GM12878 (cell line): ENCODE results near the gene HIVEP3. TPM values are rescaled to one million over a fixed set of nuclear protein-coding genes. Genes with fewer than 3 reads are reported as not detected.

Source experiments
- ATF2 ChIP-seq: IDR thresholded peaks from 2 replicates; pipeline ENCODE4 v1.6.1; 2012; ENCODE audit warnings: low read length, inconsistent platforms
- CBX5 ChIP-seq: sonication (generic); IDR thresholded peaks from 2 replicates; pipeline ENCODE4 v1.6.1; 2016; ENCODE audit warnings: low read depth, moderate library complexity, mild to moderate bottlenecking, inconsistent platforms
- CUX1 ChIP-seq: IDR thresholded peaks from 2 replicates; pipeline ENCODE4 v1.6.1; 2012; ENCODE audit warnings: improper control_type of control experiment, low read depth, low read length; ENCODE audit not compliant: insufficient replicate concordance
- DPF2 ChIP-seq: fragments of 450-650 bp; IDR thresholded peaks from 2 replicates; pipeline ENCODE4 v1.6.1; 2017; ENCODE audit warnings: mild to moderate bottlenecking
- EP300 ChIP-seq, 2 experiments: fragments of 150-350 bp in 1 of 2; IDR thresholded peaks; 2 replicates each; pipeline ENCODE4 v1.6.1; 2011 to 2012; ENCODE audit warnings: low read depth in 2 of 2, low read length in 2 of 2, borderline replicate concordance in 1 of 2, improper control_type of control experiment in 1 of 2, inconsistent platforms in 1 of 2; ENCODE audit not compliant: control insufficient read depth in 1 of 2
- IKZF1 ChIP-seq: fragments of 450-650 bp; conservative IDR thresholded peaks from 2 replicates; pipeline ENCODE4 v1.6.1; 2017; ENCODE audit warnings: antibody characterized with exemption, mild to moderate bottlenecking
- MTA2 ChIP-seq: fragments of 450-650 bp; IDR thresholded peaks from 2 replicates; pipeline ENCODE4 v1.6.1; 2016; ENCODE audit warnings: low read depth, mild to moderate bottlenecking, moderate library complexity
- PKNOX1 ChIP-seq: fragments of 450-650 bp; IDR thresholded peaks from 2 replicates; pipeline ENCODE4 v1.6.1; 2016; ENCODE audit warnings: mild to moderate bottlenecking
- POLR2A ChIP-seq: IDR thresholded peaks from 2 replicates; pipeline ENCODE4 v1.6.1; 2011; ENCODE audit warnings: low read depth, mild to moderate bottlenecking, low read length
- RELB ChIP-seq: fragments of 450-650 bp; IDR thresholded peaks from 2 replicates; pipeline ENCODE4 v1.6.1; 2017; ENCODE audit warnings: low read depth, mild to moderate bottlenecking, moderate library complexity
- RUNX3 ChIP-seq: IDR thresholded peaks from 2 replicates; pipeline ENCODE4 v1.6.1; 2012; ENCODE audit warnings: low read length, inconsistent platforms
- SKIL ChIP-seq: fragments of 450-650 bp; IDR thresholded peaks from 2 replicates; pipeline ENCODE4 v1.6.1; 2017; ENCODE audit warnings: mild to moderate bottlenecking, low read depth, inconsistent platforms; ENCODE audit not compliant: poor library complexity, severe bottlenecking
- SMARCA5 ChIP-seq: fragments of 450-650 bp; IDR thresholded peaks from 2 replicates; pipeline ENCODE4 v1.6.1; 2017; ENCODE audit warnings: mild to moderate bottlenecking
- SRF ChIP-seq, 2 experiments: IDR thresholded peaks; 2 replicates each; pipeline ENCODE4 v1.6.1; 2011; ENCODE audit warnings: low read depth in 2 of 2, low read length in 2 of 2, mild to moderate bottlenecking in 1 of 2, moderate library complexity in 1 of 2
- TCF12 ChIP-seq: IDR thresholded peaks from 2 replicates; pipeline ENCODE4 v1.6.1; 2011; ENCODE audit warnings: low read depth, mild to moderate bottlenecking, low read length
- USF1 ChIP-seq: IDR thresholded peaks from 2 replicates; pipeline ENCODE4 v1.6.1; 2011; ENCODE audit warnings: borderline replicate concordance, low read depth, mild to moderate bottlenecking, moderate library complexity, mixed read lengths, low read length; ENCODE audit not compliant: insufficient read depth; ENCODE audit errors: extremely low read length
- ZNF24 ChIP-seq: fragments of 450-650 bp; IDR thresholded peaks from 2 replicates; pipeline ENCODE4 v1.6.1; 2017; ENCODE audit warnings: antibody characterized with exemption, mild to moderate bottlenecking
- polyA plus RNA-seq, 11 experiments: library from polyadenylated mRNA; depleted of rRNA in 4 of 11; unstranded in 6 of 11; stranded (reverse) in 5 of 11; fragments of >200 nt; fragmentation: Nextera tagmentation in 4 of 11; fragmentation: Illumina TruSeq in 1 of 11; extraction: Ambion mirVana in 4 of 11; extraction: Trizol in 1 of 11; gene quantifications; 1 replicate in 1 of 11; 2 replicates in 10 of 11; pipeline versions ENCODE4 v1.2.1 to v1.2.3, GENCODE V29; 2011 to 2016; ENCODE audit warnings: inconsistent platforms in 2 of 11, missing spikeins in 2 of 11, low read depth in 1 of 11
- total RNA-seq, 4 experiments: library from RNA; depleted of rRNA in 3 of 4; stranded (reverse); fragments of >200 nt in 3 of 4; fragmentation: Illumina TruSeq in 1 of 4; extraction: Trizol in 1 of 4; gene quantifications; 2 replicates each; pipeline versions ENCODE4 v1.2.1 to v1.2.3, GENCODE V29; 2013 to 2021

HIVEP3 gene
- total and polyA plus RNA-seq, 10 of the 15 experiments (the other 5 are each of a cell fraction or from before 2014, with no cell fraction given), result 1.8 to 13.6 (median 3.8) TPM

GRCh38 chr1:41870076-41870562 lies 48.6 kb downstream of the HIVEP3 start (continued):
- TF ChIP-seq SKIL (peak; percentile 81), MTA2 (peak; percentile 93), PKNOX1 (peak; percentile 58), USF1 (no peak), ZNF24 (peak; percentile 96), IKZF1 (peak; percentile 54), CUX1 (no peak), ATF2 (peak; percentile 72), EP300 (IDR thresholded peaks at IDR 0.05; ENCODE audit: borderline replicate concordance in 1 of 2, control insufficient read depth in 1 of 2, low read depth in 2 of 2, low read length in 2 of 2) (peak; percentile 47 to 88; a peak in 2 of 4 replicates), RELB (peak; percentile 55; the same call in 1 of the 2 replicates), CBX5 (no peak), DPF2 (peak; percentile 94), POLR2A (no peak), SRF (IDR thresholded peaks at IDR 0.05; ENCODE audit: low read depth in 2 of 2, low read length in 2 of 2) (no peak), RUNX3 (peak; percentile 37; the same call in 1 of the 2 replicates), TCF12 (peak; percentile 11; the same call in 1 of the 2 replicates), SMARCA5 (no peak)
